Breast epithelium (tissue), 3 donors: Measurements from ENCODE around the gene STING1.

Experiments used
- CTCF ChIP-seq, 3 donors: fragments of 450-650 bp; IDR thresholded peaks; one replicate each; pipeline ENCODE4 v1.5.1; 2016 to 2017; ENCODE audit warnings: antibody characterized with exemption in 3 of 3, mild to moderate bottlenecking in 3 of 3, moderate library complexity in 3 of 3
- POLR2A ChIP-seq: fragments of 450-650 bp; IDR thresholded peaks from one replicate; pipeline ENCODE4 v1.6.1; 2016; ENCODE audit warnings: antibody characterized with exemption, mild to moderate bottlenecking, moderate library complexity
- POLR2AphosphoS5 ChIP-seq, 3 donors: sonication (generic); formaldehyde crosslinking; IDR thresholded peaks; one replicate each; pipeline ENCODE4 v1.6.1; 2017; ENCODE audit warnings: antibody characterized with exemption in 3 of 3

GRCh38 chr5:139481580-139482049 lies 943 bp downstream of the STING1 start:
- TF ChIP-seq POLR2A = no peak
- TF ChIP-seq CTCF (IDR thresholded peaks at IDR 0.05) = peak in 1 of 3 donors; percentile 13
- no peak for TF ChIP-seq POLR2AphosphoS5 (IDR thresholded peaks at IDR 0.05)
